ENCODE data around the gene ACAP3.
A peak's percentile ranks its signal among the peaks of the same experiment; 100 is the strongest.

Gene ACAP3

GRCh38 chr1:1327291-1327690 lies 19.6 kb upstream of the ACAP3 start:
- Histone ChIP-seq H3K36me3 (replicated peaks; ENCODE audit: insufficient read depth, low read length) (no peaks in the 10 kb centered on the region), H4K20me1 (ENCODE audit: insufficient read depth, low read length) (peaks cover 4% of the 10 kb centered on the region; the same call in 1 of the 2 replicates), H2AFZ (ENCODE audit: low read length) (no peak overlapping the region)

GRCh38 chr1:1326075-1326605 lies 18.4 kb upstream of the ACAP3 start:
- Histone ChIP-seq H3K79me2 (ENCODE audit: low read length) (peaks cover 54% of the 10 kb centered on the region), H3K9me2 (replicated peaks; ENCODE audit: insufficient read depth, low read length) (no peaks in the 10 kb centered on the region), H3F3A (ENCODE audit: insufficient read depth, low read length) (0 out of 2 replicates have a peak, but pooled peaks cover 6% of the 10 kb centered on the region), H3K27ac (ENCODE audit: low read length) (no peak overlapping the region; the same call in 1 of the 2 replicates), H3K4me2 (ENCODE audit: low read depth, low read length) (peak overlapping the region; percentile 90), H3K36me3 (replicated peaks; ENCODE audit: insufficient read depth, low read length) (no peaks in the 10 kb centered on the region), H3K27me3 (replicated peaks; ENCODE audit: insufficient read depth, low read length) (no peaks in the 10 kb centered on the region), H3K9me3 (replicated peaks; ENCODE audit: insufficient read depth, low read length) (no peaks in the 10 kb centered on the region), H2AFZ (ENCODE audit: low read length) (no peak overlapping the region), H3K4me1 (ENCODE audit: low read length) (peaks cover 3% of the 10 kb centered on the region; the same call in 1 of the 2 replicates), H3K9ac (ENCODE audit: low read length) (peak overlapping the region; percentile 95; the same call in 1 of the 2 replicates), H3K4me3 (ENCODE audit: low read length) (peak overlapping the region; percentile 99), H4K20me1 (ENCODE audit: insufficient read depth, low read length) (peaks cover 12% of the 10 kb centered on the region; the same call in 1 of the 2 replicates)
- no peak for DNase-seq
- no peak for TF ChIP-seq EZH2 (optimal IDR thresholded peaks at IDR 0.05; ENCODE audit: low read depth, low read length)
- TF ChIP-seq EZH2phosphoT487 (IDR thresholded peaks at IDR 0.05; ENCODE audit: low read length), result no peak
- TF ChIP-seq CTCF (IDR thresholded peaks at IDR 0.05; ENCODE audit: low read length), result no peak

More at GRCh38 chr1:1327291-1327690, 19.6 kb upstream of the ACAP3 start:
- Histone ChIP-seq H3K27me3 (replicated peaks; ENCODE audit: insufficient read depth, low read length) (no peaks in the 10 kb centered on the region), H3K4me3 (ENCODE audit: low read length) (no peak overlapping the region), H3F3A (ENCODE audit: insufficient read depth, low read length) (0 out of 2 replicates have a peak, but pooled peaks cover 6% of the 10 kb centered on the region), H3K79me2 (ENCODE audit: low read length) (peaks cover 43% of the 10 kb centered on the region), H3K4me1 (ENCODE audit: low read length) (peaks cover 3% of the 10 kb centered on the region; the same call in 1 of the 2 replicates), H3K27ac (ENCODE audit: low read length) (no peak overlapping the region), H3K9me2 (replicated peaks; ENCODE audit: insufficient read depth, low read length) (no peaks in the 10 kb centered on the region), H3K9me3 (replicated peaks; ENCODE audit: insufficient read depth, low read length) (no peaks in the 10 kb centered on the region), H3K4me2 (ENCODE audit: low read depth, low read length) (no peak overlapping the region), H3K9ac (ENCODE audit: low read length) (no peak overlapping the region)
- TF ChIP-seq EZH2phosphoT487 (IDR thresholded peaks at IDR 0.05; ENCODE audit: low read length) (no peak), CTCF (IDR thresholded peaks at IDR 0.05; ENCODE audit: low read length) (no peak), EZH2 (optimal IDR thresholded peaks at IDR 0.05; ENCODE audit: low read depth, low read length) (no peak)
- DNase-seq, result no peak

DNA sequence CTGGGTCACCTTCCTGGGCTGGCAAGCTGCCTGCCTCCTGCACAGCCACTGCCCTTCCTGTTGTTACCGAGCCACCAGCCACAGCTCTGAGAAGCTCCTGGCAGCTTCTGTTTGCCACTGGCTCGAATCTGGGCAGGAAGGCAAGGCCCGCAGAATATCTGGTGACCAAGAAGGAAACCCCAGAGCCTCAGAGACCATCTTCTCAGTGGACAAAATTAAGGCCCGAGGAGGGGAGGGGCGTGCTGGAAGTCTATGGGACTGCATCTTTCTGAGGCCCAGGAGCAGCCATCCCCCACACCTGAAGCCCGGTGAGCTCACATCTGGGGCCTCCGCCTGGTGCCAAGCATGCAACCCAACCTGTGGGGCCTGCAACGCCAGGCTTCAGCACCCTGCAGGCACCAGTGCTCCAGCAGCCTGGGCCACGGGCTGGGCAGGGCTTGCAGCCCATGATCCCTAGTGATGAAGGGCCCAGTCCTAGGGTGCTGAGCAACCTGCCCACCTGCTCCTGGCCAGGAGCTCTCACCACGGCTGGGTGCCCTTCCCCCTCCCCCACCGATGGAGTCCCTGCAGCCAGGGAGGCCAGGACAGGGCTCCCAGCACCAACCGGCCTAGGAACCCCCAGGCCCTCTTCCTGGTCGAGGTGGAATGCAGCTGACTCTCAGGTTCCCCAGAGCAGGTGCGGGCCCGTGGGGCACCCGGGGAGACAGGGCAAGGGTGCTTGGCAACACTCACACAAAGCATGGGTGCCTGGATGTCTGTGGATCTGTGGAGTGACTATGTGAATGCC lies 17.8 kb upstream of the ACAP3 start:
- Histone ChIP-seq H4K20me1 (ENCODE audit: insufficient read depth, low read length) (peaks cover 12% of the 10 kb centered on the region; the same call in 1 of the 2 replicates), H3K4me2 (ENCODE audit: low read depth, low read length) (peak overlapping the region; percentile 90), H3F3A (ENCODE audit: insufficient read depth, low read length) (0 out of 2 replicates have a peak, but pooled peaks cover 6% of the 10 kb centered on the region), H2AFZ (ENCODE audit: low read length) (peak overlapping the region; percentile 84), H3K9me3 (replicated peaks; ENCODE audit: insufficient read depth, low read length) (no peaks in the 10 kb centered on the region), H3K4me3 (ENCODE audit: low read length) (peak overlapping the region; percentile 99), H3K9me2 (replicated peaks; ENCODE audit: insufficient read depth, low read length) (no peaks in the 10 kb centered on the region), H3K4me1 (ENCODE audit: low read length) (peaks cover 3% of the 10 kb centered on the region; the same call in 1 of the 2 replicates), H3K9ac (ENCODE audit: low read length) (peak overlapping the region; percentile 95), H3K27me3 (replicated peaks; ENCODE audit: insufficient read depth, low read length) (no peaks in the 10 kb centered on the region), H3K36me3 (replicated peaks; ENCODE audit: insufficient read depth, low read length) (no peaks in the 10 kb centered on the region), H3K27ac (ENCODE audit: low read length) (peak overlapping the region; percentile 63; the same call in 1 of the 2 replicates), H3K79me2 (ENCODE audit: low read length) (peaks cover 61% of the 10 kb centered on the region)
- peak; percentile 38 for DNase-seq
- TF ChIP-seq EZH2 (optimal IDR thresholded peaks at IDR 0.05; ENCODE audit: low read depth, low read length), result no peak
- TF ChIP-seq CTCF (IDR thresholded peaks at IDR 0.05; ENCODE audit: low read length), result no peak
- TF ChIP-seq EZH2phosphoT487 (IDR thresholded peaks at IDR 0.05; ENCODE audit: low read length), result no peak

Measured in MM.1S (cell line).